Measurements from ENCODE around the gene CFAP45. TPM values are rescaled to one million over a fixed set of nuclear protein-coding genes. Genes with fewer than 3 reads are reported as not detected.

CFAP45 gene
- total and polyA plus RNA-seq, 9 of the 15 experiments (the other 6 are each of a cell fraction or from before 2014, with no cell fraction given), result 0.65 to 2.4 (median 1.5) TPM

DNA sequence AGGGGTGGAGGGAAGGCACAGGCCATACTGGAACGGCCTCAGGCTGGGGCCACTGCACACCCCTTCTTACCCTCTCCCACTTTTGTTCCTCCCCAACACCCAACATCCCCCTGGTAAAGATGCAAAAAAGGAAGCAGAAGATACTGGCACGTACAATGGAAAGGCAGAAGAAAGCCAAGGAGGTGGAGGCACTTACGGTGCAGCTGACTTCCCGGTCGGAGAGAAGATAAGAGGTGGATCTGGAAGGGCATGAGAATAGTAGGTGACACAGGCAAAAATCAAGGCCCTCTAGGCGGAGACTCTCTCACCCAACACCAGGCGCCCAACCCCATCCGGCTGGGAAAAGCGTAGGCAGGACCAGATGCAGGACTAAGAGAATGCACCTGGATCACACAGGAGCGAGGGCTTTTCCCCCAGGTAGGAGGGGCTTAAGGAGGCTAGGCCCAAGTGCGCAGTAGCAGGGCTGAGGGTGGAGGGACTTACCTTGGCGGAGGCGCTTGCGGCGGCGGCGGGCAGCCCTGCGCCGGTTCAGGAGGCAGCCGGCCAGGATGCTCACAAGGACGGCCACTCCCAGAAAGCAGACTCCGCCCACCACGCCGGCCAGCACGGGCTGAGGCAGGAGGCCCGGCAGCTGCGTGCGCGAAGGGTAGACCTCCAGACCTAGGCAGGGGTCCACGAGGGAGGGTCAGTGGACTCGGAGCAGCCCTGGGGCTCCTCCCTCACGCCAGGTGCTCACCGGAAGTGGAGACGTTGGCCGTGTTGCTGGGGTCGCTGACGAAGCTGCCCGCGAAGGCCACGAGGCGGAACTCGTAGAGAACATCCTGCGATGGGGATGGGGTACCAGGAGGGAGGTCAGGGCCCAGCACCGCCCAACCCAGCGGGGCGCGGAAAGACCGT is 29.4 kb upstream of the CFAP45 start (continued):
- TF ChIP-seq, protein P1, sequence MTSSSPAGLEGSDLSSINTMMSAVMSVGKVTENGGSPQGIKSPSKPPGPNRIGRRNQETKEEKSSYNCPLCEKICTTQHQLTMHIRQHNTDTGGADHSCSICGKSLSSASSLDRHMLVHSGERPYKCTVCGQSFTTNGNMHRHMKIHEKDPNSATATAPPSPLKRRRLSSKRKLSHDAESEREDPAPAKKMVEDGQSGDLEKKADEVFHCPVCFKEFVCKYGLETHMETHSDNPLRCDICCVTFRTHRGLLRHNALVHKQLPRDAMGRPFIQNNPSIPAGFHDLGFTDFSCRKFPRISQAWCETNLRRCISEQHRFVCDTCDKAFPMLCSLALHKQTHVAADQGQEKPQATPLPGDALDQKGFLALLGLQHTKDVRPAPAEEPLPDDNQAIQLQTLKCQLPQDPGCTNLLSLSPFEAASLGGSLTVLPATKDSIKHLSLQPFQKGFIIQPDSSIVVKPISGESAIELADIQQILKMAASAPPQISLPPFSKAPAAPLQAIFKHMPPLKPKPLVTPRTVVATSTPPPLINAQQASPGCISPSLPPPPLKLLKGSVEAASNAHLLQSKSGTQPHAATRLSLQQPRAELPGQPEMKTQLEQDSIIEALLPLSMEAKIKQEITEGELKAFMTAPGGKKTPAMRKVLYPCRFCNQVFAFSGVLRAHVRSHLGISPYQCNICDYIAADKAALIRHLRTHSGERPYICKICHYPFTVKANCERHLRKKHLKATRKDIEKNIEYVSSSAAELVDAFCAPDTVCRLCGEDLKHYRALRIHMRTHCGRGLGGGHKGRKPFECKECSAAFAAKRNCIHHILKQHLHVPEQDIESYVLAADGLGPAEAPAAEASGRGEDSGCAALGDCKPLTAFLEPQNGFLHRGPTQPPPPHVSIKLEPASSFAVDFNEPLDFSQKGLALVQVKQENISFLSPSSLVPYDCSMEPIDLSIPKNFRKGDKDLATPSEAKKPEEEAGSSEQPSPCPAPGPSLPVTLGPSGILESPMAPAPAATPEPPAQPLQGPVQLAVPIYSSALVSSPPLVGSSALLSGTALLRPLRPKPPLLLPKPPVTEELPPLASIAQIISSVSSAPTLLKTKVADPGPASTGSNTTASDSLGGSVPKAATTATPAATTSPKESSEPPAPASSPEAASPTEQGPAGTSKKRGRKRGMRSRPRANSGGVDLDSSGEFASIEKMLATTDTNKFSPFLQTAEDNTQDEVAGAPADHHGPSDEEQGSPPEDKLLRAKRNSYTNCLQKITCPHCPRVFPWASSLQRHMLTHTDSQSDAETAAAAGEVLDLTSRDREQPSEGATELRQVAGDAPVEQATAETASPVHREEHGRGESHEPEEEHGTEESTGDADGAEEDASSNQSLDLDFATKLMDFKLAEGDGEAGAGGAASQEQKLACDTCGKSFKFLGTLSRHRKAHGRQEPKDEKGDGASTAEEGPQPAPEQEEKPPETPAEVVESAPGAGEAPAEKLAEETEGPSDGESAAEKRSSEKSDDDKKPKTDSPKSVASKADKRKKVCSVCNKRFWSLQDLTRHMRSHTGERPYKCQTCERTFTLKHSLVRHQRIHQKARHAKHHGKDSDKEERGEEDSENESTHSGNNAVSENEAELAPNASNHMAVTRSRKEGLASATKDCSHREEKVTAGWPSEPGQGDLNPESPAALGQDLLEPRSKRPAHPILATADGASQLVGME (CRISPR knock-in tag; IDR thresholded peaks at IDR 0.05), result 0 out of 2 replicates have a peak, but pooled peaks have one; percentile 29
- no peak for TF ChIP-seq NCOA1 (IDR thresholded peaks at IDR 0.05; ENCODE audit: low read depth)
- TF ChIP-seq CAMTA2 (CRISPR knock-in tag; conservative IDR thresholded peaks at IDR 0.05), result no peak
- TF ChIP-seq, protein P2, sequence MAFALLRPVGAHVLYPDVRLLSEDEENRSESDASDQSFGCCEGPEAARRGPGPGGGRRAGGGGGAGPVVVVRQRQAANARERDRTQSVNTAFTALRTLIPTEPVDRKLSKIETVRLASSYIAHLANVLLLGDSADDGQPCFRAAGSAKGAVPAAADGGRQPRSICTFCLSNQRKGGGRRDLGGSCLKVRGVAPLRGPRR (CRISPR knock-in tag; IDR thresholded peaks at IDR 0.05), result no peak
- TF ChIP-seq ZNF766 (CRISPR knock-in tag; conservative IDR thresholded peaks at IDR 0.05), result 0 out of 2 replicates have a peak, but pooled peaks have one; percentile 29
- 0 out of 4 replicates have a peak, but pooled peaks of 1 of the 2 experiments have one; percentile 18 for TF ChIP-seq KDM1A (IDR thresholded peaks at IDR 0.05)
- TF ChIP-seq BHLHE40 (IDR thresholded peaks at IDR 0.05; ENCODE audit: low read length), result peak; percentile 40; the same call in 1 of the 2 replicates
- no peak for TF ChIP-seq RBM17 (IDR thresholded peaks at IDR 0.05; ENCODE audit: borderline replicate concordance, low read depth, low read length)
- TF ChIP-seq, protein P3, sequence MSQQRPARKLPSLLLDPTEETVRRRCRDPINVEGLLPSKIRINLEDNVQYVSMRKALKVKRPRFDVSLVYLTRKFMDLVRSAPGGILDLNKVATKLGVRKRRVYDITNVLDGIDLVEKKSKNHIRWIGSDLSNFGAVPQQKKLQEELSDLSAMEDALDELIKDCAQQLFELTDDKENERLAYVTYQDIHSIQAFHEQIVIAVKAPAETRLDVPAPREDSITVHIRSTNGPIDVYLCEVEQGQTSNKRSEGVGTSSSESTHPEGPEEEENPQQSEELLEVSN (IDR thresholded peaks at IDR 0.05; ENCODE audit: borderline replicate concordance in 1 of 2, extremely low read depth in 1 of 2, insufficient read depth in 1 of 2, insufficient read length in 1 of 2, low read depth in 1 of 2, low read length in 1 of 2, poor library complexity in 1 of 2, severe bottlenecking in 1 of 2), result peak; percentile 38 to 76
- peak; percentile 72 for TF ChIP-seq NEUROD1 (IDR thresholded peaks at IDR 0.05; ENCODE audit: borderline replicate concordance, low read depth, low read length, partially characterized antibody)
- TF ChIP-seq ZFPM2 (CRISPR knock-in tag; IDR thresholded peaks at IDR 0.05), result no peak
- peak; percentile 45 for TF ChIP-seq HMGN3 (IDR thresholded peaks at IDR 0.05; ENCODE audit: borderline replicate concordance, extremely low read depth, insufficient read length, low read depth, low read length)
- TF ChIP-seq ZNF830 (CRISPR knock-in tag; IDR thresholded peaks at IDR 0.05), result no peak
- peak; percentile 37; the same call in 1 of the 2 replicates for TF ChIP-seq ZEB2 (IDR thresholded peaks at IDR 0.05)
- TF ChIP-seq, protein P4, sequence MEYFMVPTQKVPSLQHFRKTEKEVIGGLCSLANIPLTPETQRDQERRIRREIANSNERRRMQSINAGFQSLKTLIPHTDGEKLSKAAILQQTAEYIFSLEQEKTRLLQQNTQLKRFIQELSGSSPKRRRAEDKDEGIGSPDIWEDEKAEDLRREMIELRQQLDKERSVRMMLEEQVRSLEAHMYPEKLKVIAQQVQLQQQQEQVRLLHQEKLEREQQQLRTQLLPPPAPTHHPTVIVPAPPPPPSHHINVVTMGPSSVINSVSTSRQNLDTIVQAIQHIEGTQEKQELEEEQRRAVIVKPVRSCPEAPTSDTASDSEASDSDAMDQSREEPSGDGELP (CRISPR knock-in tag; IDR thresholded peaks at IDR 0.05; ENCODE audit: borderline replicate concordance), result peak; percentile 58; the same call in 1 of the 2 replicates
- TF ChIP-seq MYC (IDR thresholded peaks at IDR 0.05; ENCODE audit: low read depth, low read length), result 0 out of 2 replicates have a peak, but pooled peaks have one; percentile 32
- TF ChIP-seq MYC (CRISPR knock-in tag; IDR thresholded peaks at IDR 0.05; ENCODE audit: borderline replicate concordance, low read depth), result no peak

All from K562 (cell line).